Caki2 (cell line): ENCODE data around the gene NUCKS1. TPM values are rescaled to one million over a fixed set of nuclear protein-coding genes. Genes with fewer than 3 reads are reported as not detected.

Experiments used
- DNase-seq: peaks from one replicate; pipeline ENCODE4 v3.0.0-alpha.2; 2015; ENCODE audit warnings: low read depth
- in situ Hi-C: cut with HindIII; loops from 2 replicates; pipeline ENCODE4 v1.10.0; 2016; ENCODE audit warnings: low sequenced_read_pairs, low pct_unique_long_range_greater_than_20kb, mixed read lengths
- total RNA-seq: library from RNA; depleted of rRNA; stranded (reverse); fragments of >200 nt; shearing (Covaris generic); gene quantifications from 2 replicates; pipeline ENCODE4 v1.2.3, GENCODE V29; 2014; ENCODE audit warnings: low replicate concordance; rRNA removed

Gene NUCKS1
- total RNA-seq, 1 experiment from 2014 or later, result 109 TPM

DNA sequence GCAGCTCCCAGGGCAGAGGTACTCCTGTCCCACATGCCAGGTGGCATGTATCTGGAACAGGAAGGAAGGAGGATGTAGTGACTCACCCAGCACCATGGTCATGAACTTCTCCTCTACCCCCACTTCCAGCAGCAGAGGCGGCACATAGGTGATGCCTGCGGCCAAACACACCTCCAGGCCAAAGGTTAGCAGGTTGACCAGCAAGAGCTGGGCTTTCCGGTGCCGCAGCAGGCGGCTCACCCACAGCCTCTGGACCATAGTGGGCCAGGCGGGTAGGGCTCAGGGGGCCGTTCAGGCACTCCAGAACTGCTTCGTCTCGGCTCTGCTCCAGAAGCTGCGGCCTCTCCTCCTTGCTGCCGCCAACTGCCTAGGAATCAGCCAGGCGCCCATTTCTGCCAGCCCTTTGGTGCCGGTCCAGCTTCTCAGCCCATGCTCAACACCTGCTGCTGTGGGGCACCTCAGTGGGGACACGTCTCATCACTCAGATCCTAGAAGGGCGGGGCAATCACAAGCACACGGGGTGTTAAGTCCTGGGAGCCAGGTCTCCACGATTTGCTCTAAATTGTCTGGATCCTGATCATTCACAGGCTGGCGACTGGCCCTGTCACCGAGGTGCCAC lies 85.5 kb downstream of the NUCKS1 start:
- in situ Hi-C loops, result no loop called here
- no peak for DNase-seq

DNA sequence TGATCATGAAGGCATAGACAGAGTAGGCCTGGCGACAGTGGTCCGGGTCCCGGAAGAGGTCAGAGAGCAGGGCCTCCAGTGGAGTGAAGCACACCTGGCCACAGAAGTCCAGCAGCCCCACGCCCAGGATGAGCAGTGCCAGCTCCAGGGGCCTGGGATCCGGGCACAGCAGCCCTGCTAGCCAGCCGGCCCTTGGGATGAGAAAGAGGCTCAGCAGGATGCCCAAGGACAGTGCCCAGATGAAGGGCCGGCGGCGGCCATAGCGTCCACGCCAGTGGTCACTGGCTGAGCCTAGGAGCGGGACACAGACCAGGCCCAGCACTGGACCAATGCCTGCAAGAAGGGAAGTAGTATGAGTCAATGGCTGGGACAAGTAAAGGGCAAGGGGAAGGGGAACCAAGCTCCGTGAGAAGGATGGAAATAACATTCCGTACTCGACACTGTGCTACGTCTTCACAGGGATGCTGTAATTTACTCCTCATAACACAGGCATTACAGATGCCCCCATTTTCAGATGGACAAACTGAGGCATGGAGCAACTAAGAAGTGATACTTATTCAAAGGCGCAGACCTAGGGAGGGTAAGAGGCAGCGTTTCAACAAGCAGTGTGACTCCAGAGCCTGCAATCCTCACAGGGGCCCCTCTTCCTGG lies 86.6 kb downstream of the NUCKS1 start:
- in situ Hi-C loops, result no loop called here
- no peak for DNase-seq

Other genes with a start within 250 kb of the NUCKS1 start
- gene CDK18, start 245.5 kb downstream of the NUCKS1 start, total RNA-seq, result 4.5 and 17.4 TPM in 2 replicates
- 6.2 and 16.1 TPM in 2 replicates for gene ELK4, start 118.2 kb downstream of the NUCKS1 start, total RNA-seq
- 2.2 and 2.3 TPM in 2 replicates for gene SLC45A3, start 69.7 kb downstream of the NUCKS1 start, total RNA-seq
- gene RAB29, start 25.3 kb upstream of the NUCKS1 start, total RNA-seq, result 2.0 and 4.0 TPM in 2 replicates
- 4.7 and 15.0 TPM in 2 replicates for gene SLC41A1, start 63.0 kb upstream of the NUCKS1 start, total RNA-seq
- not detected in 2 replicates for gene PM20D1, start 100.0 kb upstream of the NUCKS1 start, total RNA-seq
- not detected in 2 replicates for gene SLC26A9, start 193.3 kb upstream of the NUCKS1 start, total RNA-seq